K562 (cell line): ENCODE data around the gene ARHGAP18. TPM values are rescaled to one million over a fixed set of nuclear protein-coding genes. Genes with fewer than 3 reads are reported as not detected.

Experiments
- HMGN3 ChIP-seq: IDR thresholded peaks from 2 replicates; pipeline ENCODE4 v1.6.1; 2011; ENCODE audit warnings: borderline replicate concordance, low read depth, mild to moderate bottlenecking, mixed read lengths, low read length; ENCODE audit not compliant: insufficient read length; ENCODE audit errors: extremely low read depth
- NR3C1 ChIP-seq: sonication (generic); formaldehyde crosslinking; IDR thresholded peaks from 2 replicates; pipeline ENCODE4 v1.8.1; 2022; ENCODE audit warnings: missing genetic modification reagents
- POLR2H ChIP-seq: IDR thresholded peaks from 2 replicates; pipeline ENCODE4 v1.6.1; 2016; ENCODE audit warnings: missing genetic modification characterization, low read depth, mild to moderate bottlenecking, control low read depth, missing compliant biosample characterization, moderate library complexity
- SAP30 ChIP-seq: fragments of 200-600 bp; sonication (generic); IDR thresholded peaks from 2 replicates; pipeline ENCODE4 v1.6.1; 2012; ENCODE audit warnings: borderline replicate concordance, low read depth, mild to moderate bottlenecking, moderate library complexity, low read length, control low read depth, inconsistent platforms; ENCODE audit not compliant: insufficient read depth, poor library complexity, severe bottlenecking
- SPI1 ChIP-seq: IDR thresholded peaks from 2 replicates; pipeline ENCODE4 v1.6.1; 2011; ENCODE audit warnings: low read depth, low read length, control low read depth, borderline replicate concordance
- polyA plus RNA-seq, 8 experiments: library from polyadenylated mRNA; depleted of rRNA in 4 of 8; stranded (reverse) in 5 of 8; unstranded in 3 of 8; fragments of >200 nt; fragmentation: Nextera tagmentation in 2 of 8; fragmentation: Illumina TruSeq in 1 of 8; extraction: Ambion mirVana in 2 of 8; extraction: Trizol in 1 of 8; gene quantifications; 2 replicates each; pipeline versions ENCODE4 v1.2.1 to v1.2.3, GENCODE V29; 2011 to 2014; ENCODE audit warnings: inconsistent platforms in 1 of 8, missing spikeins in 1 of 8
- total RNA-seq, 7 experiments: library from RNA; depleted of rRNA in 6 of 7; stranded (reverse); fragments of >200 nt in 6 of 7; fragmentation: Illumina TruSeq in 2 of 7; extraction: Trizol in 2 of 7; gene quantifications; 2 replicates each; pipeline versions ENCODE4 v1.2.1 to v1.2.3, GENCODE V29; 2011 to 2021; ENCODE audit warnings: low replicate concordance in 1 of 7
- TF ChIP-seq, protein P1 (sequence below), 2 experiments: fragments of 250-450 bp in 1 of 2; fragments of 450-650 bp in 1 of 2; sonication (Bioruptor Pico) in 1 of 2; IDR thresholded peaks; 2 replicates each; pipeline versions ENCODE4 v1.6.1 to v1.8.0; 2016 to 2021; ENCODE audit warnings: mild to moderate bottlenecking in 2 of 2, moderate library complexity in 2 of 2, missing compliant biosample characterization in 1 of 2, missing genetic modification characterization in 1 of 2
- TF ChIP-seq, protein P2 (sequence below): fragments of 250-450 bp; sonication (Bioruptor Pico); IDR thresholded peaks from 2 replicates; pipeline ENCODE4 v1.8.0; 2021; ENCODE audit warnings: moderate library complexity, mild to moderate bottlenecking, inconsistent platforms

ARHGAP18 gene
- total and polyA plus RNA-seq, 9 of the 15 experiments (the other 6 are each of a cell fraction or from before 2014, with no cell fraction given), result 13.3 to 29.7 (median 21.1) TPM

GRCh38 chr6:129672881-129673631 is 36.9 kb downstream of the ARHGAP18 start (continued):
- TF ChIP-seq, protein P1, sequence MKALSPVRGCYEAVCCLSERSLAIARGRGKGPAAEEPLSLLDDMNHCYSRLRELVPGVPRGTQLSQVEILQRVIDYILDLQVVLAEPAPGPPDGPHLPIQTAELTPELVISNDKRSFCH (CRISPR knock-in tag; IDR thresholded peaks at IDR 0.05), result no peak
- TF ChIP-seq, protein P1 (tag; IDR thresholded peaks at IDR 0.05), result no peak
- TF ChIP-seq, protein P2, sequence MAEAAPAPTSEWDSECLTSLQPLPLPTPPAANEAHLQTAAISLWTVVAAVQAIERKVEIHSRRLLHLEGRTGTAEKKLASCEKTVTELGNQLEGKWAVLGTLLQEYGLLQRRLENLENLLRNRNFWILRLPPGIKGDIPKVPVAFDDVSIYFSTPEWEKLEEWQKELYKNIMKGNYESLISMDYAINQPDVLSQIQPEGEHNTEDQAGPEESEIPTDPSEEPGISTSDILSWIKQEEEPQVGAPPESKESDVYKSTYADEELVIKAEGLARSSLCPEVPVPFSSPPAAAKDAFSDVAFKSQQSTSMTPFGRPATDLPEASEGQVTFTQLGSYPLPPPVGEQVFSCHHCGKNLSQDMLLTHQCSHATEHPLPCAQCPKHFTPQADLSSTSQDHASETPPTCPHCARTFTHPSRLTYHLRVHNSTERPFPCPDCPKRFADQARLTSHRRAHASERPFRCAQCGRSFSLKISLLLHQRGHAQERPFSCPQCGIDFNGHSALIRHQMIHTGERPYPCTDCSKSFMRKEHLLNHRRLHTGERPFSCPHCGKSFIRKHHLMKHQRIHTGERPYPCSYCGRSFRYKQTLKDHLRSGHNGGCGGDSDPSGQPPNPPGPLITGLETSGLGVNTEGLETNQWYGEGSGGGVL (CRISPR knock-in tag), result no peak
- TF ChIP-seq SAP30 (no peak), SPI1 (no peak), HMGN3 (no peak), NR3C1 (no peak), POLR2H (tag) (peak; percentile 48; the same call in 1 of the 2 replicates)
